Medulla oblongata (tissue), 1 donor: ENCODE data around the gene TBC1D32.
"Not testable (repeated sequence)": the region's sequence is repeated elsewhere in the genome, so short reads cannot be mapped to it uniquely, and the experiment has no call there.

Experiments used
- DNase-seq: peaks from one replicate; pipeline ENCODE4 v3.0.0-alpha.2; 2015; ENCODE audit errors: extremely low spot score

The TBC1D32 gene

DNA sequence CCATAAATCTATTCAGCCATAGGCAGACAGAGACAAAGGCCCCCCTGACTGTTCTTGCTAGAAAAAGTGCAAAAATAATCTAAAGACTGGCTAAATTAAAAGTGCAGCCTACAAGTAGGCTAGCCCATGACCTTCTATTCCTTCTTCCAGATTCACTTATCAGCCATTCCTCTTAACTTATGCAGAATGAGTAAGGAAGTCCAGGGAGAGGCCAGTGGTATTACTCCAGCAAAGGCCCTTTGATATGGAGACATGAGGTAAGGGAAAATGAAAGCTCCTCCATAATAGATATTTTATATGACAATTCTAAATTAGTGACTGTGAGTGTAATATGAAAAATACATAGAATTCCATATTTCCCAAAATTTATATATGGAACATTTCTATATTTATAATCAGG is 199.4 kb downstream of the TBC1D32 start:
- no peak for DNase-seq

GRCh38 chr6:121124600-121124999 is 209.7 kb downstream of the TBC1D32 start:
- no peak for DNase-seq

GRCh38 chr6:121112356-121112755 is 221.9 kb downstream of the TBC1D32 start:
- no peak for DNase-seq

GRCh38 chr6:121110733-121111132 is 223.5 kb downstream of the TBC1D32 start:
- no peak for DNase-seq

DNA sequence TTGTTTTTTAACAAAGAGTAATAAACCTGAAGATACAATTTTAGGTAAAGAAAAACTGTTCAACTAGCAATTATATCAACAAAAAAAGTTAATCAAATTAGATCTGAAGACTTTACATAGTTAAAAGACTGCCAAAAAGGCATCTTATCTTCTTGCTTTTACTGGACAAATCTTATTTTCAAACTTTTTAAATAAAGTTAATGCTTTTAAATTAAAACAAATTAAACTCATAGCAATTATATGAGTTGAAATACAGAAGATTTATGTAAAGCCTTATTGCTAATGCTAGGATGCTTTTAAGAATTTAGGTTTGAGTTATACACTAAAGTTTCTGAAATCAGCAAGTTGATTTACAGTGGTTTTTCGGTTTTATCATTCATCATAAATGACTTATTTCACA is 227.3 kb downstream of the TBC1D32 start:
- DNase-seq: no peak

DNA sequence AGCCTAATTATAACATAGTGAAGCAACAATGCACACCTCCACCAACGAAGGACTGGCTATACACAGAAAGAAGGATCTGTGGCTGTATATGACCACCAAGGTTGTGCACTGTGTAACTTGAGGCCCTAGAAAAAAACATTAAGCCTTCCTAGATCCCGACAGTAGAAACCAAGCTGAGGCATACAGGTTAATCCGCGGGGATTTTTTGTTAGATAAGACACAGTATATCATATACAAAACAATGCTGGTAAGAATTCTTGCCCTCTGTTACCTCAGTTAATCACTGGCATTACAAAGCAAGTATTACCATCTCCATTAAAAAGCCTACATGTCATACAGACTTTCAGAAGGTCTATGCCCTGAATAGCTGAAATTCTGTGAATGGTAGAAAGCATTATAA is 228.8 kb downstream of the TBC1D32 start:
- DNase-seq: no peak

- no peak for DNase-seq
Observed at GRCh38 chr6:121093928-121094327, 240.4 kb downstream of the TBC1D32 start.

DNA sequence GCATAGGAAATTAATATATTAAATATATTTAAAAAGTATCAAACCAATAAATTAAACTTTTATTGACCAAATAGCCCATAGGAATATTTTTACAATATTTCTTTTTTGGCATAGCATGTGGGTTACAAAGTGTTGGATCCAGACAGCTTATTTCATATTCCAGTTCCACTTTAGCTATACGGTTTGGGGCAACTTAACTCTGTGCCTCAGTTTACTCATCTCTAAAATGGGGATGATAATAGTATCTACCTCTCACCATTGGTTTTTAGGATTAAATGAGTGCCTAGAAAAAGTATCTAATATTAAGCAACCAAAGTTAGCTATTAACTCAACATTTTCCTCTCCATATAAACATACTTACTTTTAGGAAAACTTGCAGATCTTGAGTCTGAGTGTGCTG is 243.8 kb downstream of the TBC1D32 start:
- no peak for DNase-seq

- DNase-seq: no peak
Observed at GRCh38 chr6:121086876-121087275, 247.4 kb downstream of the TBC1D32 start.

DNA sequence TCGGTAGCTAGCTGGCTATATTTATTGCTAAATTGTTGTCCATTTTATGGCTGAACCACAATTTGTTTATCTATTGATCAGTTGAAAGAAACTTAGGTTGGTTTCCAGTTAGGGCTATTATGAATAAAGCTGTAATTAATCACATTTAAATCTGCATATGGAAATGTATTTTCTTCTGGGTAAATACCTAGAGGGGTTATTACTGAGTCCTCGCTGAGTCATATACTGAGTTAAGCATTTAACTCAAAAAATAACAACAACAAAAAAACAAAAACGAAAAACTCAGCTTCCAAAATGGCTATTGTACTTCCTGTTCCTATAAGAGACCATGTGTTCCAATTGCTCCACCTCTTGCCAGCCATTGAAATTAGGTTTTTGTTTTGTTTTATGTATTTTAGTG is 258.2 kb downstream of the TBC1D32 start:
- DNase-seq: no peak

- not testable (repeated sequence) for DNase-seq
Observed at GRCh38 chr6:121068749-121069148, 265.5 kb downstream of the TBC1D32 start.

DNA sequence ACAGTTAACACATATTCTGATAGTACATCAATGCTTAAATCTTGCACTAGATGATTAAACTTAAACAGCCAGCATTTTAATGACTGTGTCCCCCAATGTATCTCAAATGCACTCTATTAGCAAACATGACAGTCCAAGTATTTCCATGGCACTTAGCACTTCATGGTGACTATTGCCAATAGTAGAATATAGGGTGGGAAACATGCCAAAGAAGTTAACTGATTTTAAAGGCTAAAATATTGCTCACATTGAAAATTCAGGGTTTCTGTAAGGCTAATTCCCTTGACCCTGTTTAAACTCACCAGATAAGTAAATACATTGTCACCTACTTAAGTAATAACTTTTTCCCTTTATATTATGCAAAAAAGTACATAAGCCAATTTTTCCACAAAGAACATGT is 266.9 kb downstream of the TBC1D32 start:
- DNase-seq: no peak

DNA sequence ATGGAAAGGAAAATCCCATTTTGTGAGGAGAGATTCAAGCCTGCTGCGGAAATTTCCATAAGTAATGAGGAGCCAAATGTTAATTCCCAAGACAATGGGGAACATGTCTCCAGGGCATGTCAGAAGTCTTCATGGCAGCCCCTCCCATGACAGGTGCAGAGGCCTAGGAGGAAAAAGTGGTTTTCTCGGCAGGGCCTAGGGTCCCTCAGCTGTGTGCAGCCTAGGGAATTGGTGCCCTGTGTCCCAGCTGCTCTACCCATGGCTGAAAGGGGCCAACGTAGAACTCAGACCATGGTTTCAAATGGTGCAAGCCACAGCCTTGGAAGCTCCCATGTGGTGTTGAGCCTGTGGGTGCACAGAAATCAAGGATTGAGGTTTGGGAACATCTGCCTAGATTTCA is 269.9 kb downstream of the TBC1D32 start:
- DNase-seq: no peak

DNA sequence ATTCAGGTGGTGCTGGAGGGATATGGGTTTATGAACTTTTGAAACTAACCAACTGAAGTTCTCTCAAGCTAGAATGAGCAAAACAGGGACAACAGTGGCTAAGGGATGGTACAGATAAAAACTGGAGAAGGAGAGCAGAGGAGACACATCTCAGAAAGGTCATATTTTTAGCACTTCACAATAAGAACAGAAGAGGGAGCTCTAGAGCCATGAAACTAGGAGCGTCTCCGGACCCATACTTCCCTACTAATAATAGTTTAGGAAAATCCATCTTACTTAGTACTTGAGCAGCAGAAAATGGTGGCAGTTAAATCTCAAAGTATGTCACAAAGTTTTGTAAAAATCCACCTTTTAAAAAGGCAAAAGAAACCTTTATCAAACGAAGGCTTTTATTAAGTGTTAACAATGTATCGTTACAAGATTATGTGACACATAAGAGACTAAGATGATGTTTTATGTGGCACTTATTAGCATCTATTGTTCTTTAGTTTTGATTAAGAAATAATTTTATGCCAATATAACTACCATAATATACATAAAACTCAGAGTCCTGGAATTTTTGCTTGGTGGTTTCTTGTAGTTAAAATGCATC is 278.6 kb downstream of the TBC1D32 start:
- DNase-seq: peak; percentile 74

DNA sequence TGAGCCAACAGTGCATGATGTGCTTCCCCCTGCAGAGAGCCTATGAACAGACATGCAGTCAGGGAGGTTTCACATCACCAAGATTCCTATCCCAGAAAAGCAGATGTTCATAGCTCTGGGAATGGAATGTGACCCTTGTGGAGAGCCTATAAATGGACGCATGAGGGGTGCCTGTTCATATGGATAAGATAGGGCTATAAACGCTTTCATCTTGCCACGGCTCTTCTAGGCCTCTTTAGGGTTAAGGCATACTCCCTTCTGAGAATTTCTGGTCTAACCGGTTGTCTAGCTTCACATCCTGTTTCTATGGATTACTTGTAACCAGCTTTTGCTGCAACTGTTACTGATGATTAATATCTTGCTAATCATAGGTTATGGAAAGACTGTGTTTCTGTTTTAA is 285.7 kb downstream of the TBC1D32 start:
- DNase-seq: not testable (repeated sequence)

GRCh38 chr6:121044905-121045304 is 289.4 kb downstream of the TBC1D32 start:
- DNase-seq: not testable (repeated sequence)

DNA sequence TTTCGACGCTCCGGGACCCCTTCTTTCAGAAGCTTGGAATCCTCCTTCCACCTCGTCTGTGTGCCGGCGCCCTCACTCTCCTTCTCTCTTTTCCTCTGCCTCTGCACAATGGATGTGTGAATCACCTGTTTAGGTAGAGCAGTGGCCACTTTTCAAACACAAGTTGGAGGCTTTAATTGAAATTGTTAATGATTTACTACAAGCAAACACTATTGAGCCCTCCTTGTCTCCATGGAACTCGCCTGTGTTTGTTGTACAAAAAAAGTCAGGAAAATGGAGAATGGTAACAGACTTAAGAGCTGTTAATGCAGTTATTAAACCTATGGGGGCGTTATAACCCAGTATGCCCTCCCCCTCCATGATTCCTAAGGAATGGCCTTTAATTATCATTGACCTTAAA is 290.6 kb downstream of the TBC1D32 start:
- not testable (repeated sequence) for DNase-seq

DNA sequence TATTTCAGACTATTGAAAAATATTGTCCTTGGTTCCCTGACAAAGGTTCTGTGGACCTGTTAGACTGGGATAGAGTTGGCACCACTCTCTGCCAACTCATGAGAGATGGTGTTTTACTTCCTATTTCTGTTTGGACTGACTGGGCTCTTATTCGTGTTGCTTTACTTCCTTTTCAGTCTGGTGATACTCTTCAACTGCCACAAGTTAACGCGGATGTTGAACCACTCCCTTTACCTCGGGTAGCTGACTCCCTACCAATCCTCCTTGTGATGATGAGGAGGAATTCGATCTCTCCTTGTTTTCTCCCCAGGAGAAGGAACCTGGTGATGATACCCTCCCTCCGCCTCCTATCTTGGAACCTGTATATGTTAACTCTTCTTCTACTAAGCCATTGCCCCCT is 291.1 kb downstream of the TBC1D32 start:
- not testable (repeated sequence) for DNase-seq

GRCh38 chr6:121042766-121043165 is 291.5 kb downstream of the TBC1D32 start:
- DNase-seq: peak; percentile 18

DNA sequence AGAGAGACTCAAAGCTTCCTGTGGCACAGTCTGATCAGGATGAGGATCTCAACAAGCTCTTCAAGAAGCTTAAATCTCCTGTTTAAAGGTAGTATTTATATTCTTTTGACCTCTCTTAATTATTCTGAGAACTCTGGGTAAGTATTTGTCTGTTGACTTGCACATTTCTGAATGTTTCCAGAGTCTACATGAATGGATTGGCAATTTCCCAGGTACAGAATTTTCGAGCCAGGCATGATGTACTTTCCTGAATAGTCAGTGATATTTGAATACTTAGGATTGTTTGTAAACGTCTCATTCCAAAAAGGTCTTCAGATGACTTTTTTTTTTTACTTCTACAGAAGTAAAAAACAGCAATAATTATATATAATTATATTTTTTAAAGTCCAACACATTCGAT is 293.4 kb downstream of the TBC1D32 start:
- no peak for DNase-seq

DNA sequence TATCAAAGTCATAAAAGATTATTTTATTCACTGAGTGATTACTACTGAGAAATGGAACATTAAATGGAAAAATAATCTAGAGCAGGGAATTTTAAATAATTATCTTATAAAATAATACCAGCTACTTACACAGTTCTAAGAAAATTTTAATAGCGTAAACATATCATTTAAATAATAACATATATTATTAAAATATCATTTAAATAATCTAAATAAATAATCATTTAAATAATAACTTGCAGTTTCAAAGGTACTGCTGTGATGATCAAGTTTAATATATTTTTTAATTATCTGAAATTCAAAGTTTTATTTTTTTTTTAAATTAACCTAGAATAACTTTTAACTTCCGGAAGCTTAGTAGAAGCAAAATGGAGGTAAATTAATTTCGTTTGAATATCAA is 301.2 kb downstream of the TBC1D32 start:
- DNase-seq: no peak

DNA sequence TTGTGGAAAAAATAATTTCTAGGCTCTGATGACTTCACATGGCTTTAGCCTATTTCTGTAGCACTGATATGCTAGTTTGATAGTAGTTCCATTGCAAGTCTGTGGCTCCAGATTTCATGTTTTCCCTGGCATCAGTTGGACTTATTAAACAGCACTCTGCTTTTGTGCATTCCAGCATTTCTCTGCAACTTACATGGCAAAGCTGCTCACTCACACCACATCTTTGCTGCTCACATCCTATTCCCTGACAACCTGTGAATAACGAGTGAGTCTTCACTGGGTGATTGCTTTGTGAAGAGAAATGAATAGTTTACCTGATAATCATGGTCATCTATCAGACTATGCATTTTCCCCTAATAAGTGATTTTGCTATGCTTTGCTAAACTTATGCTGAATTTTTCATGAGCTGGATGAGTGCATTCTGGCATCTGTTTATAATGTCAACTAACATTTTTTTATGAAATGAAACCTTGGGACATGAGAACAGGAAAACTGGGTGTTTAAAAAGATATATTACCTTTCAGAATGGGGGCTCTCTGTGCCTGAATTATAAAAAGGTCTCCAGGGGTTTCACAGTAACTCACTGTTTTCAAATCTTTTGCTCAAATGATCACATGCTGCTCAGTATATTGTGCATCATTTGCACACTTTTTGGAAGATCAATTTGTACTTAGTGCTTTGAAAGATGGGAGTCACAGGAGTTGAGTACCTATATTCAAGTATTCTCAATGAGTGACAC is 301.8 kb downstream of the TBC1D32 start:
- no peak for DNase-seq
